ENCODE data around the gene REEP3.

REEP3 gene

GRCh38 chr10:63591600-63592379, 70.6 kb downstream of the REEP3 start:
- DNase-seq: no peak

- DNase-seq: no peak
Observed at GRCh38 chr10:63593576-63593975, 72.4 kb downstream of the REEP3 start.

- DNase-seq: no peak
Observed at GRCh38 chr10:63595072-63595471, 73.9 kb downstream of the REEP3 start.

- DNase-seq: no peak
Observed at GRCh38 chr10:63596924-63597323, 75.7 kb downstream of the REEP3 start.

GRCh38 chr10:63600540-63600939, 79.3 kb downstream of the REEP3 start:
- no peak for DNase-seq

- no peak for DNase-seq
Observed at GRCh38 chr10:63603709-63604445, 82.7 kb downstream of the REEP3 start.

- no peak for DNase-seq
Observed at GRCh38 chr10:63605197-63605967, 84.2 kb downstream of the REEP3 start.

- no peak for DNase-seq
Observed at GRCh38 chr10:63608511-63608910, 87.3 kb downstream of the REEP3 start.

GRCh38 chr10:63611078-63611477, 89.9 kb downstream of the REEP3 start:
- no peak for DNase-seq

GRCh38 chr10:63614371-63614891, 93.2 kb downstream of the REEP3 start:
- DNase-seq: no peak

- DNase-seq: no peak
Observed at GRCh38 chr10:63618552-63618951, 97.4 kb downstream of the REEP3 start.

- no peak for DNase-seq
Observed at GRCh38 chr10:63619426-63619825, 98.2 kb downstream of the REEP3 start.

GRCh38 chr10:63622097-63622496, 100.9 kb downstream of the REEP3 start:
- no peak for DNase-seq

- no peak for DNase-seq
Observed at GRCh38 chr10:63624701-63625100, 103.5 kb downstream of the REEP3 start.

GRCh38 chr10:63627396-63627795, 106.2 kb downstream of the REEP3 start:
- DNase-seq: no peak

GRCh38 chr10:63627881-63628296, 106.7 kb downstream of the REEP3 start:
- DNase-seq: no peak

GRCh38 chr10:63628526-63629362, 107.5 kb downstream of the REEP3 start:
- DNase-seq: no peak

- DNase-seq: peak; percentile 73 to 74
Observed at GRCh38 chr10:63629363-63630084, 108.3 kb downstream of the REEP3 start.

GRCh38 chr10:63630085-63630930, 109.1 kb downstream of the REEP3 start:
- DNase-seq: peak; percentile 77 to 84

GRCh38 chr10:63630931-63631680, 109.9 kb downstream of the REEP3 start:
- DNase-seq: no peak

Measured in stimulated activated CD4-positive, alpha-beta T cell treated with anti-CD3 and anti-CD28 coated beads, Interleukin-4, amount 100 ng/mL, for 4 hours (primary cell).